ENCODE data around the gene WTAP. TPM values are rescaled to one million over a fixed set of nuclear protein-coding genes. Genes with fewer than 3 reads are reported as not detected.
"Not testable (repeated sequence)": the region's sequence is repeated elsewhere in the genome, so short reads cannot be mapped to it uniquely, and the experiment has no call there.

WTAP gene
- total RNA-seq, 1 donor from 2014 or later, result 81.7 TPM

- DNase-seq (ENCODE audit: low read depth in 2 of 2), result peak; percentile 41 to 42
Observed at GRCh38 chr6:159761129-159761872, 34.0 kb downstream of the WTAP start.

- peak; percentile 94 to 96 for DNase-seq (ENCODE audit: low read depth in 2 of 2)
Observed at GRCh38 chr6:159761873-159762680, 34.8 kb downstream of the WTAP start, which contains the start of gene ACAT2. TSS of gene ACAT2 (plus strand) at chr6:159762045. CDS start at chr6:159762088, 43 bp downstream.

DNA sequence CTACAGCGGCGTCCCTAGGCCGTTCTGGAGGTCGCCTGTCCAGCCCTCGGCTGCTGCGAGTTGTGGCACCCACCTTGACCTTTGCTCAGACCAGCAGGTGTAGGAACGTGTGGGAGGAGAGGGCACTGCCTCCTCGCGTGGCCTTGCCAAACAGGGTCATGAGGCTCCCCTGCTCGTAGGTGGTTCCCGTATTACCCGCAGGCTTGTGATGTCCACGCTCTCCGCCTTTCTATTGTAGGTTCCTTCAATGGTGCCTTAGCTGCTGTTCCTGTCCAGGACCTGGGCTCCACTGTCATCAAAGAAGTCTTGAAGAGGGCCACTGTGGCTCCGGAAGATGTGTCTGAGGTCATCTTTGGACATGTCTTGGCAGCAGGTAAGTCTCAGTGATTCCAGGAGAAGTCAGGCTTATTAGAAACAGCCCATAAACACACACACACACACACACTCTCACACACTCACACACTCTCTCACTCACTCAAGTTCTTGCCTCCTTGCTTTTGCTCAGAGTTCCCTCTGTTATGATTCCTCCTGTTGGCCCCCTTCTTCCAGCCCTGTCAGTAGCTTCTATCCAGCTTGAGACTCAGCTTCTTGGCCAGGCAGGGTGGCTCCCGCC is 35.5 kb downstream of the WTAP start:
- peak; percentile 4 to 12 for DNase-seq (ENCODE audit: low read depth in 2 of 2)

DNA sequence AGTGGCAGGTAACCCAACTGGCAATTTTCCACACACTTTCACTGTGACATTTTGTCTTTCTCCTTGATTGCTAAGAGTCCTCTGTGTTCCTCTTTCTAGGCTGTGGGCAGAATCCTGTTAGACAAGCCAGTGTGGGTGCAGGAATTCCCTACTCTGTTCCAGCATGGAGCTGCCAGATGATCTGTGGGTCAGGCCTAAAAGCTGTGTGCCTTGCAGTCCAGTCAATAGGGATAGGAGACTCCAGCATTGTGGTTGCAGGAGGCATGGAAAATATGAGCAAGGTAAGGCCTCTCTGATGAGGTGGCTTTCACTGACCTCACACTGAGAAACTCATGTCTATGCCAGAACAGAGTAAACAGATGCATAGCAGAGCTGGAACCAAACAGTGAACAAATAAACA is 39.6 kb downstream of the WTAP start:
- DNase-seq (ENCODE audit: low read depth in 2 of 2), result peak in 1 of 2 donors; percentile 13

GRCh38 chr6:159769470-159769869 is 42.2 kb downstream of the WTAP start:
- DNase-seq (ENCODE audit: low read depth in 2 of 2), result no peak

- no peak for DNase-seq (ENCODE audit: low read depth in 2 of 2)
Observed at GRCh38 chr6:159772196-159772595, 44.9 kb downstream of the WTAP start.

GRCh38 chr6:159777240-159777904 is 50.1 kb downstream of the WTAP start:
- no peak for DNase-seq (ENCODE audit: low read depth in 2 of 2)

- no peak for DNase-seq (ENCODE audit: low read depth in 2 of 2)
Observed at GRCh38 chr6:159778131-159778530, 50.8 kb downstream of the WTAP start.

- DNase-seq (ENCODE audit: low read depth in 2 of 2), result no peak
Observed at GRCh38 chr6:159778542-159779103, 51.3 kb downstream of the WTAP start.

DNA sequence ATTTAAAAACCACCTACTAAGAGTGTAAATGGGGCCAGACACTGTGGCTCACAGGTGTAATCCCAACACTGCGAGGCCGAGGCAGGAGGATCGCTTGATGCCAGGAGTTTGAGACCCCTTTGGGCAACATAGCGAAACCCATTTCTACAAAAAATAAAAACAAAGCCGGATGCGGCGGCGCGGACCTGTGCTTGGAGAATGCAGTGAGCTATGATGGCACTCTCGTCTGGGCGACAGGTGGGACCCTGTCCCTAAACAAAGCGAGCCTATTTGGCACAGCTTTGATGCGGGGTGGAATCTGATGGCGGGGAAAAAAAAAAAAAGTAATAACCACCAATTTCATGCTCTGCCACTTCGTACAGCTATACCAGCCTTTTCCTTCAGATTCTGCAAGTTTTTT is 61.0 kb downstream of the WTAP start:
- peak in 1 of 2 donors; percentile 17 for DNase-seq (ENCODE audit: low read depth in 2 of 2)

DNA sequence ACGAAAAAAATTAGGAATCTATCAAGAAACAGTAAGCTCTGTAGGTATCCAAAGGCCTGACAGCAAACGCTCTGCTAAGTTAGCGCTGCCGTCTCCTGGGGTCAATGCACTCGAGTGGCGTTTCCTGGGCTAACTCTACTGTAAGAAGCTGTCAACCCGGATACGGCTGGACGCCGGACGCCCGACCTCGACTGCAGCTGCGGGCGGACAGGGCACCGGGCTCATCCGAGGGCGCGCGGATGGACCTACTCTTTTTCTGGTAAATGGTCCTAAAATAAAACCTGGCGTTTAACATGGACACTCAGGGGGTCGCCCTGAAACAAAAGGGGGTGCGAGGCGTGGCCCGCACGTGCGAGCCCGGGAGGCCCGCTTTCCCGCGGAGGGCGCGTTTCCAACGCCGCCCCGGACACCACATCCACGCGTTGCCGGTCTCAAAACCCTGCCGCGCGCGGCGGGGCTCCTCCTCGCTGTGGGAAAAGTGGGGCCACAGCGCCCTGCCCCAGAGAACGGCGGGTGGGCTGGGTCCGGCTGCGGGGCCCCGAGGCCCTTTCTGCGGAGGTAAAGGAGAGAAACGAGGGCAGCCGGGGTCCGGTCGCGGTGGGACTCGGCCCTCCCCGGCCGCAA is 61.6 kb downstream of the WTAP start:
- DNase-seq (ENCODE audit: low read depth in 2 of 2), result peak; percentile 51 to 66

DNA sequence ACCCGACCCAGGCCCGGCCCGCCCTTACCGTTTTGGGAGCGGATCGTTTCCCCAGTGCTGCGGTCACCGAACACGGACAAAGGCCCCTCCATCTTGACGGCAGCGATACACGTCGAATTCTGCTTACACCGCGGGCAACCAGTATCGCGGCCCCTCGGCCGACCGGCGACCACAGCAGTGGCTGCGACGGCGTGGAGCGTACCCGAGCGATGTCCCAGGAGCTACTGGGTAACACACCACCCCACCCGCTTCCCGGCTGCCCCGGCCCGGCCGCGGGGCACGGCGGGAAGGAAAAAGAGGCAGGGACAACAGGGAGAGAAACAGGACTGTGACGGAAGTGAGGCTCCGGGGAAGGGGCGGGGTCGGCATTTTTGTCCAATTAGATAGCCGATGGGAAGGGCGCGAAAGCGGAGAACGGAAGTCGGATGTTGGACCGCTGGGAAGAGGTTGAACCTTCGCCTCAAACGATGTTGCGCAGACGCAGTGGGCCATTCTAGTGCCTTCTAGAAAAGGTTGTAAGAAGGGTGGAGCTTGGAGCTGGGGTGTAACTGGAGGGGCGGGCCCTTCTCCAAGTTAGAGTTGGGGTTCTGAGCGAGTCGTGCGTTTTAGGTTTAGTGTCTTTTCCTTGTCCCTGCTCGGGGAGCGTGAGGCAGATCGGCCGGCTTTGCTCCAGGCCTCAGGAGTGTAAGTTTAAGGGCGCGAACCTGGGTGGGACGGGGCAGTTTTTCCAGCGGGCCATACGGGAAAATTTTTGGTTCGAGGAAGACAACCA is 62.3 kb downstream of the WTAP start, which contains the start of gene TCP1:
TCP1 (minus strand) TSS at position 226 of the 772 bp plus-strand sequence; CDS start at position 92, 134 bp downstream.
- peak; percentile 100 for DNase-seq (ENCODE audit: low read depth in 2 of 2)

- peak; percentile 99 for DNase-seq (ENCODE audit: low read depth in 2 of 2)
Observed at GRCh38 chr6:159790149-159790955, 63.0 kb downstream of the WTAP start, which contains the start of gene MRPL18. TSS of gene MRPL18 (plus strand) at chr6:159790467. CDS start at chr6:159790588, 121 bp downstream.

DNA sequence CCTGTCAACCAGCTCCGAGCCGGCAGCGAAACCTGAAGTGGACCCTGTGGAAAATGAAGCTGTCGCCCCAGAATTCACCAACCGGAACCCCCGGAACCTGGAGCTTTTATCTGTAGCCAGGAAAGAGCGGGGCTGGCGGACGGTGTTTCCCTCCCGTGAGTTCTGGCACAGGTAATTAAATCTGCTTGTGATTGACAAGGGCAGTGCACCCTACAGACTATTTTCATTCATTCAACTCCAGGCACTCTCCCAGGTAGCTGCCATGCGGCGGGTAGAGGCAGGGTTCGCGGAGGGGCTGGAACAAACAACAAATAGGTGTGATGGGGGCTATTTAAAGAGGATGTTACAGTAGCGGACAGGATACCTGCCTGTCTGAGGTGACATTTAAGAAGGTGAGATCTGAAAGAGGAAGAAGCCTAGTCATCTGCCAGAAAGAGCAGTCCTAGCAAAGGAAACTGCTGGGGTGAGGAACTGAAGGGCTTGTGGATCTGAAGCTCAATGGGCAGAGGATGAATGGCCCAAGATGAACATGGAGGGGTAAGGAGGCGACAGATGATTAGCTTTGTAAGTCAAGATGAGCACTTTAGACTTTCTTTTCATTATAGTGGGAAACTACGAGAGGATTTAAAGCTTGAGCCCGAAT is 63.8 kb downstream of the WTAP start:
- peak in 1 of 2 donors; percentile 6 for DNase-seq (ENCODE audit: low read depth in 2 of 2)

GRCh38 chr6:159794976-159795375 is 67.7 kb downstream of the WTAP start:
- DNase-seq (ENCODE audit: low read depth in 2 of 2), result not testable (repeated sequence)

DNA sequence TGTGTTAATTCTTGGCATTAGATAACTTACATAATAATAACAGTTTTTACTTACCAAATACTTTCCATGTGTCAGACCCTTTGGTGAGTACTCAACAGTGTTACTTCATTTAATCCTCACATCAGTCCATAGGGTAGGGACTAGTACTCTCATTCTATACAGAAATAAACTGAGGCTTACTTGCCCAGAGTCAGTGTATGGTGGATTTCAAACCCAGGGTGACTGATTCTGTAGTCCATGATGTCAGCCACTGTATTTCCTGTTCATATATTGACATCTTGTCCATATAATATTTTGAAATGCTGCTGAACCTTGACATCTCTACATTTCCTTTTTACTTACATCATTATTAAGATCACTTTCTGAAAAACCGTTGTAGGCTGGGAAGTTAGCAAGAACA is 70.2 kb downstream of the WTAP start:
- no peak for DNase-seq (ENCODE audit: low read depth in 2 of 2)

DNA sequence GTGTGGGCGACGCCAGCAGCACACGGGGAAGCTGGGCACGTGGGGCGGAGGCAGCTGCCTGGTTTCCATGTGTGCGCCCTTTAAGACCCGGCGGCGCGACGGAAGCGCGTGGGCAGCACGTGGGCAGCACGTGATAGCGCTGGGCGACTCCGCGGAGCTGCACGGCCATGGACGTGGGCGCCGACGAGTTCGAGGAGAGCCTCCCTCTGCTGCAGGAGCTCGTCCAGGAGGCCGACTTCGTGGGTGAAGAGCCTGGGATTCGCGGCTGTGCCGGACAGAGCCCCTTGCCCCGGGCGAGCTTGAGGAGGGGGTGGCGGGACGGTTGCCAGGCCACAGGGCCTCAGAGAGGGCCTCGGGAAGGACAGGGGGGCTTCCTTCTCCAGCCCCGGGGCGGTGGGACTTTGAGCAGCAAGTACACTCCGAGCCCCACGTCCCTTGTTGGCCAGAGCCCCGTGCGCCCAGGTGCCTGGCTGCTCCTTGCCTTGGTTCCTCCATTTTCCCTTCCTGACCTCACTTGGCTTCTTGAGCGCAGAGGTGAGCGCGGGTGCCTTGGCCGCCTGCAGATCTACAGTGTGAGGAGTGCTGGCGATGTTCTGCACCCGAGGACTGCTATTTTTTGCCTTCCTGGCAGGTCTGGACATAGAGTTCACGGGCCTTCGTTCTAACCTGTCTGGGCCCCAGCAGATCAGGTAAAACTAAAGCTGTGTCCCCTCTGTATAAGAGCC is 73.0 kb downstream of the WTAP start, which contains the start of gene PNLDC1:
PNLDC1 (plus strand) TSS at position 136 of the 725 bp plus-strand sequence; CDS start at position 168, 32 bp downstream.
- DNase-seq (ENCODE audit: low read depth in 2 of 2), result no peak

DNA sequence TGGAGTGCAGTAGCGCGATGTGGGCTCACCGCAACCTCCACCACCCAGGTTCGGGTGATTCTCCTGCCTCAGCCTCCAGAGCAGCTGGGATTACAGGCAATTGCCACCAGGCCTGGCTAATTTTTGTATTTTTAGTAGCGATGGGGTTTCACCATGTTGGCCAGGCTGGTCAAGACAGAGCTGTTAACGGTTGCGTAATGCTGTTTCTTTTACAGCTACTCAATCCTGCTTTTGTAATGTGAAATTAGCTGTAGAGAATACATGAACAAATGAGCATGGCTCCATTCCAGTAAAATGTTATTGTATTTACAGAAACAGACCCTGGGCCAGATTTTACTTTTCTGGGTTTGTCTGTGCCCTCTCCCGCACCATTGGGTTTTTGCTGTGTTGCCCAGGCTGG is 74.6 kb downstream of the WTAP start:
- no peak for DNase-seq (ENCODE audit: low read depth in 2 of 2)

Measured in lung microvascular endothelial cell (primary cell).